Panc1 (cell line): ENCODE measurements around the gene DYNC2I2. TPM values are rescaled to one million over a fixed set of nuclear protein-coding genes. Genes with fewer than 3 reads are reported as not detected.

Experiments
- ATAC-seq: fragments of 200-7000 bp; cut with Tn5 transposase; 2 replicates; pipeline ENCODE4 v1.9.1; 2020; ENCODE audit warnings: mild to moderate bottlenecking, moderate library complexity
- BruUV-seq: library from RNA; stranded (reverse); fragments of 400-500 nt; replicated peaks from 2 replicates; lab custom pipeline; 2021; lab: Mats Ljungman, UMichigan
- CTCF ChIA-PET: fragments of 300-600 bp; sonication (Branson Sonifier 250); formaldehyde crosslinking; loops from one replicate; lab custom pipeline; 2022; ENCODE audit warnings: antibody characterized with exemption; lab: Charles Lee
- POLR2A ChIA-PET: fragments of 300-600 bp; sonication (Branson Sonifier 250); formaldehyde crosslinking; loops from one replicate; lab custom pipeline; 2022; ENCODE audit warnings: antibody characterized with exemption; lab: Charles Lee
- DNase-seq: peaks from one replicate; pipeline ENCODE4 v3.0.0-alpha.2; 2010; ENCODE audit warnings: low read depth, low spot score
- H3K27ac ChIP-seq: 2 replicates; pipeline ENCODE4 v1.5.1; 2011; ENCODE audit warnings: mild to moderate bottlenecking, low read length, inconsistent platforms
- H3K27me3 ChIP-seq: fragments of 200-500 bp; sonication (Bioruptor generic); 2 replicates; pipeline ENCODE4 v1.6.0; 2014; ENCODE audit warnings: low read length, inconsistent platforms; ENCODE audit not compliant: control insufficient read depth, insufficient read depth
- H3K36me3 ChIP-seq: fragments of 200-500 bp; sonication (Bioruptor generic); 2 replicates; pipeline ENCODE4 v1.5.1; 2014; ENCODE audit warnings: inconsistent platforms, mild to moderate bottlenecking, low read length, moderate library complexity; ENCODE audit not compliant: control insufficient read depth, insufficient read depth
- H3K4me1 ChIP-seq: 2 replicates; pipeline ENCODE4 v1.5.1; 2011; ENCODE audit warnings: inconsistent platforms, mild to moderate bottlenecking, low read length, moderate library complexity; ENCODE audit not compliant: control insufficient read depth, insufficient read depth
- H3K4me3 ChIP-seq, 2 experiments: 2 replicates each; pipeline ENCODE4 v1.5.1; 2011 to 2012; ENCODE audit warnings: low read depth in 2 of 2, low read length in 2 of 2, mild to moderate bottlenecking in 2 of 2, inconsistent platforms in 1 of 2, moderate library complexity in 1 of 2
- H3K9me3 ChIP-seq: fragments of 200-500 bp; sonication (Bioruptor generic); 2 replicates; pipeline ENCODE4 v1.5.1; 2014; ENCODE audit warnings: low read depth, mild to moderate bottlenecking, inconsistent platforms, low read length, moderate library complexity; ENCODE audit not compliant: control insufficient read depth, insufficient read depth
- CTCF ChIP-seq: fragments of 450-650 bp; IDR thresholded peaks from 2 replicates; pipeline ENCODE4 v1.5.1; 2017; ENCODE audit warnings: mild to moderate bottlenecking
- POLR2AphosphoS5 ChIP-seq: IDR thresholded peaks from 2 replicates; pipeline ENCODE4 v1.6.1; 2012; ENCODE audit warnings: mild to moderate bottlenecking, low read depth, low read length, moderate library complexity
- REST ChIP-seq, 2 experiments: IDR thresholded peaks; 2 replicates each; pipeline ENCODE4 v1.6.1; 2011 to 2012; ENCODE audit warnings: low read depth in 2 of 2, control low read depth in 1 of 2, low read length in 1 of 2, mild to moderate bottlenecking in 1 of 2, moderate library complexity in 1 of 2; ENCODE audit not compliant: insufficient read depth in 1 of 2
- SIN3A ChIP-seq: IDR thresholded peaks from 2 replicates; pipeline ENCODE4 v1.6.1; 2012; ENCODE audit warnings: low read depth, mild to moderate bottlenecking, low read length, moderate library complexity, borderline replicate concordance; ENCODE audit not compliant: insufficient read depth
- TCF7L2 ChIP-seq: IDR thresholded peaks from 2 replicates; pipeline ENCODE4 v1.6.1; 2011; ENCODE audit warnings: mild to moderate bottlenecking, low read depth, low read length, inconsistent platforms
- in situ Hi-C: cut with HindIII; loops from 2 replicates; pipeline ENCODE4 v1.10.0; 2016; ENCODE audit warnings: low sequenced_read_pairs, low pct_unique_long_range_greater_than_20kb
- intact Hi-C: fragments of 100-400 bp; cut with micrococcal nuclease; formaldehyde crosslinking; loops from one replicate; pipeline ENCODE4 v1.10.0; 2022; ENCODE audit not compliant: unreplicated experiment
- total RNA-seq: library from RNA; stranded (reverse); gene quantifications from one replicate; pipeline ENCODE4 v1.2.1, GENCODE V29; 2021; ENCODE audit not compliant: unreplicated experiment

Gene DYNC2I2
- total RNA-seq, 1 experiment from 2014 or later = 78.1 TPM

- no TSS peak for BruUV-seq
- TF ChIP-seq TCF7L2 (no peak), CTCF (no peak), SIN3A (no peak), POLR2AphosphoS5 (no peak), REST (IDR thresholded peaks at IDR 0.05; ENCODE audit: insufficient read depth in 1 of 2, low read depth in 2 of 2, low read length in 1 of 2) (no peak)
- Histone ChIP-seq H3K4me3 (no peak overlapping the region), H3K36me3 (no peaks in the 10 kb centered on the region; the same call in 1 of the 2 replicates), H3K27me3 (no peaks in the 10 kb centered on the region), H3K27ac (no peak overlapping the region; the same call in 1 of the 2 replicates), H3K4me1 (peaks cover 3% of the 10 kb centered on the region; the same call in 1 of the 2 replicates), H3K9me3 (no peaks in the 10 kb centered on the region)
- ChIA-PET POLR2A (no interaction called here), CTCF (no interaction called here)
- DNase-seq (no peak), ATAC-seq (no peak)
- intact Hi-C loops (no loop called here), in situ Hi-C loops (no loop called here)
Measured at GRCh38 chr9:128704356-128704670, 47.7 kb upstream of the DYNC2I2 start.

GRCh38 chr9:128703616-128704355, 47.1 kb upstream of the DYNC2I2 start:
- intact Hi-C loops (no loop called here), in situ Hi-C loops (no loop called here)
- ChIA-PET CTCF (no interaction called here), POLR2A (no interaction called here)
- Histone ChIP-seq H3K4me3 (peak overlapping the region; percentile 62 to 64), H3K36me3 (no peaks in the 10 kb centered on the region; the same call in 1 of the 2 replicates), H3K9me3 (no peaks in the 10 kb centered on the region), H3K27ac (peak overlapping the region; percentile 77), H3K4me1 (peaks cover 3% of the 10 kb centered on the region; the same call in 1 of the 2 replicates), H3K27me3 (no peaks in the 10 kb centered on the region)
- no peak; the same call in 1 of the 2 replicates for ATAC-seq
- TF ChIP-seq POLR2AphosphoS5 (0 out of 2 replicates have a peak, but pooled peaks have one; percentile 26), SIN3A (no peak)
- DNase-seq = no peak
- BruUV-seq = no TSS peak
